K562 (cell line): ENCODE data around the gene ZC3H18. TPM values are rescaled to one million over a fixed set of nuclear protein-coding genes. Genes with fewer than 3 reads are reported as not detected.

ENCODE experiments used
- FOXM1 ChIP-seq, 2 experiments: fragments of 450-650 bp in 1 of 2; sonication (generic) in 1 of 2; formaldehyde crosslinking in 1 of 2; IDR thresholded peaks; 2 replicates each; pipeline versions ENCODE4 v1.6.1 to v1.9.0; 2017 to 2022; ENCODE audit warnings: low read depth in 2 of 2, mild to moderate bottlenecking in 2 of 2, missing genetic modification reagents in 1 of 2, moderate library complexity in 1 of 2
- RB1 ChIP-seq: fragments of 450-650 bp; IDR thresholded peaks from 2 replicates; pipeline ENCODE4 v1.6.1; 2017; ENCODE audit warnings: low read depth, mild to moderate bottlenecking
- XRCC3 ChIP-seq: fragments of 450-650 bp; IDR thresholded peaks from 2 replicates; pipeline ENCODE4 v1.6.1; 2017; ENCODE audit warnings: mild to moderate bottlenecking, moderate library complexity
- ZNF717 ChIP-seq: fragments of 250-450 bp; sonication (Bioruptor Pico); IDR thresholded peaks from 2 replicates; pipeline ENCODE4 v1.5.0; 2021
- polyA plus RNA-seq, 8 experiments: library from polyadenylated mRNA; depleted of rRNA in 4 of 8; stranded (reverse) in 5 of 8; unstranded in 3 of 8; fragments of >200 nt; fragmentation: Nextera tagmentation in 2 of 8; fragmentation: Illumina TruSeq in 1 of 8; extraction: Ambion mirVana in 2 of 8; extraction: Trizol in 1 of 8; gene quantifications; 2 replicates each; pipeline versions ENCODE4 v1.2.1 to v1.2.3, GENCODE V29; 2011 to 2014; ENCODE audit warnings: inconsistent platforms in 1 of 8, missing spikeins in 1 of 8
- total RNA-seq, 7 experiments: library from RNA; depleted of rRNA in 6 of 7; stranded (reverse); fragments of >200 nt in 6 of 7; fragmentation: Illumina TruSeq in 2 of 7; extraction: Trizol in 2 of 7; gene quantifications; 2 replicates each; pipeline versions ENCODE4 v1.2.1 to v1.2.3, GENCODE V29; 2011 to 2021; ENCODE audit warnings: low replicate concordance in 1 of 7
- TF ChIP-seq, protein P1 (sequence below): sonication (generic); formaldehyde crosslinking; IDR thresholded peaks from 2 replicates; pipeline ENCODE4 v1.8.1; 2023; ENCODE audit warnings: missing genetic modification reagents, mild to moderate bottlenecking, borderline replicate concordance
- TF ChIP-seq, protein P2 (sequence below), 2 experiments: fragments of 450-650 bp; formaldehyde crosslinking in 1 of 2; IDR thresholded peaks; 2 replicates each; pipeline versions ENCODE4 v1.4.0 to v1.6.1; 2014 to 2020; ENCODE audit warnings: mild to moderate bottlenecking in 2 of 2, borderline replicate concordance in 1 of 2, low read depth in 1 of 2
- TF ChIP-seq, protein P3 (sequence below): sonication (generic); formaldehyde crosslinking; IDR thresholded peaks from 2 replicates; pipeline ENCODE4 v1.8.0; 2023; ENCODE audit warnings: mild to moderate bottlenecking, missing genetic modification reagents

Gene ZC3H18
- total and polyA plus RNA-seq, 9 of the 15 experiments (the other 6 are each of a cell fraction or from before 2014, with no cell fraction given): 1.7 to 88.7 (median 26.9) TPM

DNA sequence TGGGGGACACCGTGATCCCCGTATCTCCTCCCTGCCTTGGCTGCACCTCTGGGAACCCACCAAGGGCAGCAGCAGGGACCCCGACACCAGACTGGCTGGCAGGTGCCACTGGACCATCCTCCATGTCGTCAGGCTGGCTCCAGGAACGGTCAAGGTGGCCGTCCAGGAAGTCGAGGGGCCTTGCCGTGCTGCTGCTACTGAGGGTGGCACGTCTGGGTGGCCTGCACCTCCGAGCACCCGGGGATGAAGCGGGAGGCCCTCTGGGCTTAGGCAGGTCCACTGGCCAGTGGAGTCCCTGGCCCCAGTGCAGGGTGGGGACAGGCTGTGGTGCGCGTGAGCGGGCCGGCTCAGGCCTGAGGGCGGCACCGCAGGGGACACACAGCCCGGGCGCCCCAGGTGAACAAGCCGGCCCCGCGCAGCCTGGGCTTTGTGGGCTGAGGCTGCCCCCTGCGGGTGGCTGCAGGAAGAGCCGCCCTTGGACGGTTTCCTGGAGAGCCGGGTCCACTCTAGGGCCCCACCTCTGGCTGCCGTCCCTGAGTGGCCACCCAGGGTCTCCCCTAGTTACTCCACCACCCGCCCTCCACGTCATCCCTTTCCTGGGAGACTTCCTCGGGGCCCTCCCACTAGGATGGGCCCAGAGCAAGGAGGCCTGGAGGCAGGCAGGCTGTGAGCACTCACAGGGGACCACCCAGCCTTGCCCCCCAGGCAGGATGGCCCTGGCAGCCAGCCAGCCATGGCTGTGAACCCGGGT is 42.8 kb upstream of the ZC3H18 start (continued):
- TF ChIP-seq, protein P1, sequence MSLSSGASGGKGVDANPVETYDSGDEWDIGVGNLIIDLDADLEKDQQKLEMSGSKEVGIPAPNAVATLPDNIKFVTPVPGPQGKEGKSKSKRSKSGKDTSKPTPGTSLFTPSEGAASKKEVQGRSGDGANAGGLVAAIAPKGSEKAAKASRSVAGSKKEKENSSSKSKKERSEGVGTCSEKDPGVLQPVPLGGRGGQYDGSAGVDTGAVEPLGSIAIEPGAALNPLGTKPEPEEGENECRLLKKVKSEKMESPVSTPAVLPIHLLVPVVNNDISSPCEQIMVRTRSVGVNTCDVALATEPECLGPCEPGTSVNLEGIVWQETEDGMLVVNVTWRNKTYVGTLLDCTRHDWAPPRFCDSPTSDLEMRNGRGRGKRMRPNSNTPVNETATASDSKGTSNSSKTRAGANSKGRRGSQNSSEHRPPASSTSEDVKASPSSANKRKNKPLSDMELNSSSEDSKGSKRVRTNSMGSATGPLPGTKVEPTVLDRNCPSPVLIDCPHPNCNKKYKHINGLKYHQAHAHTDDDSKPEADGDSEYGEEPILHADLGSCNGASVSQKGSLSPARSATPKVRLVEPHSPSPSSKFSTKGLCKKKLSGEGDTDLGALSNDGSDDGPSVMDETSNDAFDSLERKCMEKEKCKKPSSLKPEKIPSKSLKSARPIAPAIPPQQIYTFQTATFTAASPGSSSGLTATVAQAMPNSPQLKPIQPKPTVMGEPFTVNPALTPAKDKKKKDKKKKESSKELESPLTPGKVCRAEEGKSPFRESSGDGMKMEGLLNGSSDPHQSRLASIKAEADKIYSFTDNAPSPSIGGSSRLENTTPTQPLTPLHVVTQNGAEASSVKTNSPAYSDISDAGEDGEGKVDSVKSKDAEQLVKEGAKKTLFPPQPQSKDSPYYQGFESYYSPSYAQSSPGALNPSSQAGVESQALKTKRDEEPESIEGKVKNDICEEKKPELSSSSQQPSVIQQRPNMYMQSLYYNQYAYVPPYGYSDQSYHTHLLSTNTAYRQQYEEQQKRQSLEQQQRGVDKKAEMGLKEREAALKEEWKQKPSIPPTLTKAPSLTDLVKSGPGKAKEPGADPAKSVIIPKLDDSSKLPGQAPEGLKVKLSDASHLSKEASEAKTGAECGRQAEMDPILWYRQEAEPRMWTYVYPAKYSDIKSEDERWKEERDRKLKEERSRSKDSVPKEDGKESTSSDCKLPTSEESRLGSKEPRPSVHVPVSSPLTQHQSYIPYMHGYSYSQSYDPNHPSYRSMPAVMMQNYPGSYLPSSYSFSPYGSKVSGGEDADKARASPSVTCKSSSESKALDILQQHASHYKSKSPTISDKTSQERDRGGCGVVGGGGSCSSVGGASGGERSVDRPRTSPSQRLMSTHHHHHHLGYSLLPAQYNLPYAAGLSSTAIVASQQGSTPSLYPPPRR (CRISPR knock-in tag): no peak
- TF ChIP-seq FOXM1 (IDR thresholded peaks at IDR 0.05; ENCODE audit: low read depth) (no peak), FOXM1 (CRISPR knock-in tag; IDR thresholded peaks at IDR 0.05; ENCODE audit: low read depth) (0 out of 2 replicates have a peak, but pooled peaks have one; percentile 75), XRCC3 (no peak), RB1 (peak; percentile 91), ZNF717 (0 out of 2 replicates have a peak, but pooled peaks have one; percentile 41)
- TF ChIP-seq, protein P2, sequence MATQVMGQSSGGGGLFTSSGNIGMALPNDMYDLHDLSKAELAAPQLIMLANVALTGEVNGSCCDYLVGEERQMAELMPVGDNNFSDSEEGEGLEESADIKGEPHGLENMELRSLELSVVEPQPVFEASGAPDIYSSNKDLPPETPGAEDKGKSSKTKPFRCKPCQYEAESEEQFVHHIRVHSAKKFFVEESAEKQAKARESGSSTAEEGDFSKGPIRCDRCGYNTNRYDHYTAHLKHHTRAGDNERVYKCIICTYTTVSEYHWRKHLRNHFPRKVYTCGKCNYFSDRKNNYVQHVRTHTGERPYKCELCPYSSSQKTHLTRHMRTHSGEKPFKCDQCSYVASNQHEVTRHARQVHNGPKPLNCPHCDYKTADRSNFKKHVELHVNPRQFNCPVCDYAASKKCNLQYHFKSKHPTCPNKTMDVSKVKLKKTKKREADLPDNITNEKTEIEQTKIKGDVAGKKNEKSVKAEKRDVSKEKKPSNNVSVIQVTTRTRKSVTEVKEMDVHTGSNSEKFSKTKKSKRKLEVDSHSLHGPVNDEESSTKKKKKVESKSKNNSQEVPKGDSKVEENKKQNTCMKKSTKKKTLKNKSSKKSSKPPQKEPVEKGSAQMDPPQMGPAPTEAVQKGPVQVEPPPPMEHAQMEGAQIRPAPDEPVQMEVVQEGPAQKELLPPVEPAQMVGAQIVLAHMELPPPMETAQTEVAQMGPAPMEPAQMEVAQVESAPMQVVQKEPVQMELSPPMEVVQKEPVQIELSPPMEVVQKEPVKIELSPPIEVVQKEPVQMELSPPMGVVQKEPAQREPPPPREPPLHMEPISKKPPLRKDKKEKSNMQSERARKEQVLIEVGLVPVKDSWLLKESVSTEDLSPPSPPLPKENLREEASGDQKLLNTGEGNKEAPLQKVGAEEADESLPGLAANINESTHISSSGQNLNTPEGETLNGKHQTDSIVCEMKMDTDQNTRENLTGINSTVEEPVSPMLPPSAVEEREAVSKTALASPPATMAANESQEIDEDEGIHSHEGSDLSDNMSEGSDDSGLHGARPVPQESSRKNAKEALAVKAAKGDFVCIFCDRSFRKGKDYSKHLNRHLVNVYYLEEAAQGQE (IDR thresholded peaks at IDR 0.05; ENCODE audit: borderline replicate concordance): peak; percentile 94
- TF ChIP-seq, protein P2 (CRISPR knock-in tag; IDR thresholded peaks at IDR 0.05; ENCODE audit: low read depth): peak; percentile 58; the same call in 1 of the 2 replicates
- TF ChIP-seq, protein P3, sequence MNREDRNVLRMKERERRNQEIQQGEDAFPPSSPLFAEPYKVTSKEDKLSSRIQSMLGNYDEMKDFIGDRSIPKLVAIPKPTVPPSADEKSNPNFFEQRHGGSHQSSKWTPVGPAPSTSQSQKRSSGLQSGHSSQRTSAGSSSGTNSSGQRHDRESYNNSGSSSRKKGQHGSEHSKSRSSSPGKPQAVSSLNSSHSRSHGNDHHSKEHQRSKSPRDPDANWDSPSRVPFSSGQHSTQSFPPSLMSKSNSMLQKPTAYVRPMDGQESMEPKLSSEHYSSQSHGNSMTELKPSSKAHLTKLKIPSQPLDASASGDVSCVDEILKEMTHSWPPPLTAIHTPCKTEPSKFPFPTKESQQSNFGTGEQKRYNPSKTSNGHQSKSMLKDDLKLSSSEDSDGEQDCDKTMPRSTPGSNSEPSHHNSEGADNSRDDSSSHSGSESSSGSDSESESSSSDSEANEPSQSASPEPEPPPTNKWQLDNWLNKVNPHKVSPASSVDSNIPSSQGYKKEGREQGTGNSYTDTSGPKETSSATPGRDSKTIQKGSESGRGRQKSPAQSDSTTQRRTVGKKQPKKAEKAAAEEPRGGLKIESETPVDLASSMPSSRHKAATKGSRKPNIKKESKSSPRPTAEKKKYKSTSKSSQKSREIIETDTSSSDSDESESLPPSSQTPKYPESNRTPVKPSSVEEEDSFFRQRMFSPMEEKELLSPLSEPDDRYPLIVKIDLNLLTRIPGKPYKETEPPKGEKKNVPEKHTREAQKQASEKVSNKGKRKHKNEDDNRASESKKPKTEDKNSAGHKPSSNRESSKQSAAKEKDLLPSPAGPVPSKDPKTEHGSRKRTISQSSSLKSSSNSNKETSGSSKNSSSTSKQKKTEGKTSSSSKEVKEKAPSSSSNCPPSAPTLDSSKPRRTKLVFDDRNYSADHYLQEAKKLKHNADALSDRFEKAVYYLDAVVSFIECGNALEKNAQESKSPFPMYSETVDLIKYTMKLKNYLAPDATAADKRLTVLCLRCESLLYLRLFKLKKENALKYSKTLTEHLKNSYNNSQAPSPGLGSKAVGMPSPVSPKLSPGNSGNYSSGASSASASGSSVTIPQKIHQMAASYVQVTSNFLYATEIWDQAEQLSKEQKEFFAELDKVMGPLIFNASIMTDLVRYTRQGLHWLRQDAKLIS (CRISPR knock-in tag): no peak
